ENCODE data around the gene TBC1D7.

DNA sequence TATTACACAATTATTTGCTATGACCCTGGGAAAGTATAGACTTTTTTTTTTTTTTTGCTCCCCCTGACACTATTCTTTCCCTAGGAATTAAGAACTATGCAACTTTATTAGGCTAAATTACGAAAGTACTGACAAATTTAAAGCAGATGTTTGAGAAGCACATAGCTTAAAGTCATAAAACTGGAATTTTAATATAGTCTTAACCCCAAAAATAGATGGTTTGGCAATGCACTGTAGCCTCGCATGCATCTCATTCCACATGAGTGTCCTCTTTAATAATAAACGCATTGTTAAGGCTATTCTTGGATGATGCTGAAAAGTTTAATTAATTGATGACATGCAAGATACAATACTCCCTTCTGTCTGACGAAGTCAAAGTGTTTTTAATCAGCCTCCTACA lies 49.3 kb downstream of the TBC1D7 start:
- TF ChIP-seq, protein P1, sequence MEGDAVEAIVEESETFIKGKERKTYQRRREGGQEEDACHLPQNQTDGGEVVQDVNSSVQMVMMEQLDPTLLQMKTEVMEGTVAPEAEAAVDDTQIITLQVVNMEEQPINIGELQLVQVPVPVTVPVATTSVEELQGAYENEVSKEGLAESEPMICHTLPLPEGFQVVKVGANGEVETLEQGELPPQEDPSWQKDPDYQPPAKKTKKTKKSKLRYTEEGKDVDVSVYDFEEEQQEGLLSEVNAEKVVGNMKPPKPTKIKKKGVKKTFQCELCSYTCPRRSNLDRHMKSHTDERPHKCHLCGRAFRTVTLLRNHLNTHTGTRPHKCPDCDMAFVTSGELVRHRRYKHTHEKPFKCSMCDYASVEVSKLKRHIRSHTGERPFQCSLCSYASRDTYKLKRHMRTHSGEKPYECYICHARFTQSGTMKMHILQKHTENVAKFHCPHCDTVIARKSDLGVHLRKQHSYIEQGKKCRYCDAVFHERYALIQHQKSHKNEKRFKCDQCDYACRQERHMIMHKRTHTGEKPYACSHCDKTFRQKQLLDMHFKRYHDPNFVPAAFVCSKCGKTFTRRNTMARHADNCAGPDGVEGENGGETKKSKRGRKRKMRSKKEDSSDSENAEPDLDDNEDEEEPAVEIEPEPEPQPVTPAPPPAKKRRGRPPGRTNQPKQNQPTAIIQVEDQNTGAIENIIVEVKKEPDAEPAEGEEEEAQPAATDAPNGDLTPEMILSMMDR (IDR thresholded peaks at IDR 0.05): no peak
- no peak for TF ChIP-seq POLR2A (IDR thresholded peaks at IDR 0.05)

Measured in uterus (tissue), 2 donors.